ENCODE results near the gene RBM4B.

RBM4B gene

DNA sequence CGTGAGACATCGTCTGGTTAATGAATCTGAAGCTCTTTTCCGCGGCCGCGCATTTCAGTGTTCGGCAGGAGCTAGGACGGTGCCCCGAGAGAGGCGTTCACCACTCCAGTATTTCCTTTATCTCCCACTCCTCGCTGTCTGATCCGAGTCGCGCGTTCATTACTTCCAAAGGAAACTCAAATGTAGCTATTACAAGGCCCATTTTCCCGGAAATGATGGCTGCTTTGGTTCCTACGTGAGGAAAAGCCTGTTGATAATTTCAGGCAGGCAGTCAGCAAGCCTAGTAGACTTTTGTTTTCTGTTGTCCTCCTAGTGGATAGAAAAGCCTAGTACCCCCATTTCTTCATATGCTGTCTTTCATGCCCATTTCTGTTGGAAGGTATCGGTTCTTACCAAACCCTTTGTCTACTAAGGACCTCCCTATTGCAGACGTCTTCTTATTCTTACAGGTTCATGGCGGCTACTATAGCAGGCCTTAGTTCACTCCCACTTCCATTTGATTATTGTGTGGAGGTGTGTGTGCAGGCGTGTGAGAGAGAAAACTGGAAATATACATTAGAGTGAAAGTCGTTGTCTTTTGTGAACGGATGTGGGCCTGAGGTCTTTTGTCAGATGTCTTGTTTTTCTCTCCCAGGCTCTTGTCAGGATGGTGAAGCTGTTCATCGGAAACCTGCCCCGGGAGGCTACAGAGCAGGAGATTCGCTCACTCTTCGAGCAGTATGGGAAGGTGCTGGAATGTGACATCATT is 38.4 kb downstream of the RBM4B start:
- DNase-seq: peak in 1 of 4 experiments; percentile 40

DNA sequence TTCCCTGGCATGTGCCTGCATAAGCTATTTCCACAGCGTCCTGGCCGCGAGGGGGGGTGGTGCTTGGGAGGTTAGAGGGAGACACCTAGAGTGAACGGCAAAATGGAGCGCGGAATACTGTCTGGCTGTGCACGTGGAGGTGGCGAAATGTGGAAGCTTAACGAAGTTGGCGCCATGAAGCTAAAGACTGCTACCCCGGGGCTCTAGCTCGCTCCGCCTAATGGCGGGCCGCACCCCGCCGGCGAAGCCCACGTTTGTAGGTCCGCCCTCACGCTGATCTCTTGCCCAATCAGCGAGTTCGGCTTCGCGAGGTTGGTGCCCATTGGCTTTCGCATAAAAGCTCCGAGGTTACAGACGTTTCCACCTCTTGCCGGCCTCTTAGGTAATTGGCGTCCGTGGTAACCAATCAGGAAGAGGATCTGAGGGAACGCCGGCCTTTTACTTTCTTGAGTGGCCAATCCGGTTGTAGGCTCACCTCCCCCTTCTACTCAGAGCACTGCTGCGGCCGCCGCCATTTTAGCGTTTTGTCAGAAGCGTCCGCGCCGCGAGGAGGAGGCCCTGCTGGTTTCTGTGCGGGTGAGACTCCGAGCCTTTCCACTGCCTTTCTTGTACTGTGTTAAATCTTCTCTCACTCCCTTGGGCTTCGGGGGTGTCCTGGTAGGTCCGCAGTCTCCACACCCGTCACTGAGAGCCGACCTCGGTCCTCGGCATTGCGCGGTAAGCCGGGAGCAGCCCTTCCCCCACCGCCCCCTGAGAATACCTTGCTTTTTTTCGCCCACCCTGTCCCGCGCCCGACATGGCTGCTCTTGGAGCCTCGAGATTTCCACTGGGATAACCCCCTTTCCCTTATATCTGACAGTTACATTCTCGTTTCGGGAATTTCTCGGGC is 39.3 kb downstream of the RBM4B start, which contains the start of gene RBM4:
RBM4 (plus strand) TSS at position 527 of the 889 bp plus-strand sequence. CDS start 1,009 bp downstream, outside the sequence.
- peak; percentile 85 to 90 (median 87) for DNase-seq

DNA sequence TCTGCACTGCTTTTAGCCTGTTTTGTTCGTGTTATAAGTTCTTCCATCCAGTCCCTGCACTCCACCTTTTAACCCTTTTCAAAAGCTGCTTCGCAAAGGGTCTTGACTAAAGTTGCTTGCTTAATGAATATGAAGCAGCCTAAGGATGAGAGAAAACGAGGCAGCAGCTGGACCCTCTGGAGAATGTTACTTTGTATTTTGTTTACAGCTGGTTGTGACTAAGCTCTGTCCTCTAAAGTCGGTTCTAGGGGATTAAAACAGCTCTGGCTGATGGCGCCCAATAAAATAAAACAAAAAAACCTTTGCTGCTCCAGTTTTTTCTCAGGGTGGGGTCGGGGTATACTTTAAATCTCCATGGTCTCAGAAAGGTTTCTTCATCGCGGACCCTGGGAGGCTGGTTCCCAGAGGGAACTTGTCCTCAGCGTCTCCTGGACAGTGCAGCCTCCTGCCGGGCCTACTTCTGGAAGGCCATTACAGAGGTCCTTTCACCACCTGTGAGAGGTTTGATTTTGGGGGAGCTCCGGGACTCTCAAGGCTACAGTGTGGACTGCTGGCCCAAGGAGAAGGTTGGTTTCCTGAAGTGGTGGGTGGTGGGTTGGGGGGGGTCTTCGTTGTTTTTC is 40.0 kb downstream of the RBM4B start:
- DNase-seq: no peak

DNA sequence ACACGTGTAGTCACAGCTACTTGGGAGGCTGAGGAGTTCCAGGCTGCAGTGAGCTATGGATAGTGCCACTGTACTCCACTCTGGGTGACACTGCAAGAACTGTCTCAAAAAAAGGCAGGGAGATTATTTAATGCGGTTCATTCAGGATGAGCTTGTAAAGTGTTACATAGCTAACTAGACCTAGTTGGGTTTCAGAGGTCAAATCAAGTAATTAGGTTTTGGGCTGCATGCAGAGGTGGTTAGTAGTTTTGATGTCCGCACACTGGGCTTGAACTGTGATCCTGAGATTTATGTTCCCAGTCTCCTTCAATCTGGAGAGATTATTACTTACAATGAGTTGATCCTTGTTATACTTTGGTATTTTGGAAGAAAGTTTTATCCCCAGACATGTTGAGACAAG is 41.3 kb downstream of the RBM4B start:
- no peak for DNase-seq

DNA sequence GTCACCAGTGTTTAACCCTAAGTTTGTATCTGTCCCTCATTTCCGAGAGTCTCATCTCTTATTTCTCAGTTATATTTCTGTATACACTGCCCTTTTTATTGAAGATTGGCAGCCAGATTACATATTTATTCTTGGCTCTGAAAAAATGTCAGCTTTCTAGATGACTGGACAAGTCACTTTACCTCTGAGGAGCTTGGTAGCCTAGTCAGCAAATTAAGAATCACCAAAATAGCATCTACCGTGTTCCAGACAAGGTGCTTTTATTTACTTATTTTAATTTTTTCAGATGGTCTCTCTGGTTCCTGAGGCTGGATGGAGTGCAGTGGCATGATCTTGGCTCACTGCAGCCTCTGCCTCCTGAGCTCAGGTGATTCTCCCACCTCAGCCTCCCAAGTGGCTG is 44.7 kb downstream of the RBM4B start:
- DNase-seq: no peak

DNA sequence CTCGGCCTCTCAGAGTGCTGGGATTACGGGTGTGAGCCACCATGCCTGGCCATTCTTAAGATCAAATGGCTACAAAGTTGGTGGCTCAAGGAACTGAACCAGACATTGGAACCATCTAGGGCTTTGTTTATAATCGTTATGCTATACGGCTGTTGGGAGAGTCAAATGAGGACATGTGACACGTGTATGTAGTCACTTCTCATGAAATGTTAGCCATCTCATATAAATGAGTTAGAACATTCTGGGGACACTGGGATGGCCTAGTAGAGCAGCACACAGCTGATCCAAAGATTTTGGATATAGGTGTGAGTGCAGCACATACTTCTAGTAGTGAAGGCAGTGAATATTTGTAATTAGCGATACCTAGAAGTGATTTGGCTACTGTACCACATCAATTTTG is 45.8 kb downstream of the RBM4B start:
- DNase-seq: no peak

DNA sequence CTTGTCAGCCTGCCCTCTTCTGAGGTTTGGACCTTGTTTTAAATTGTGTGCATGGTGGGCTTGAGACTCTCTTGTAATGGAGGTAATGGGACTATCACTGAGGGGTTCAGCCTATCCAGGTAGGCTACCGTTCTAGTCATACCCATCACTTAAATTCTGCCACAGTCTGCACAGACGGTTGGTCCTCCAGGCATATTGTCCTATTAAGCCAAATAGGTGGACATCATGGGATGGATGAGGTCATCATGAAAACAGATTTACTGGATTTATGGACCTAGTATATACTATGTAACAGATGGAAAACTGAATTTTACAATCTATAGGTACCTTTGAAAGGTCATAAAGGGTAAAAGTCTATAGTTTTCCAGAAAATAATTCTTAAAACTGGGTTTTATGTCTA is 48.3 kb downstream of the RBM4B start:
- DNase-seq: no peak

DNA sequence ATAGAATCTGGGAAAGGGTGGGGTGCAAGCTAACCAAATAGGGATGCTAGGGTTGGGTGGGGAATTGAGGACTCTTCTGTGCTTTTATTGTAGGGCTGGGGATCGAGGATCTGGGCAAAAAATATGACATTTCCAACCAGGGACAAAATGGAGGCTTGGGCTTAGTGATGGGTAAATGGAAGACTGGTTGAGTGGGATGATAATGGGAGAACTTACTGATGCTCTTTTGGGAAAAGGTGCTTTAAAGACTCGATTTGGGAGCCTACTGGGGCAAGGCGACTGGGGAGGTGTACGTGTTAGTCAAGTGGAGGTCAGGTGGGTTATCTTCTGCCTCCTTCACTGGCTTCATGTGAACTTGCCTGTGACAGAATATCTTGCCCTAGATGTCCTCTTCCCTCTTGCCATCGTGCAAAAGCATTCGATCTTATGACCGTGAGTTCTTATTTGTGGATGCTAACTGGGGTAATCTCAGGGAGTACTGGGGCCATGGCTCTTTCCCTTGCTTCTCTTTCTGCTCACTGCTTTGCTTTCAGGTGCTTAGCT is 49.6 kb downstream of the RBM4B start:
- no peak for DNase-seq

DNA sequence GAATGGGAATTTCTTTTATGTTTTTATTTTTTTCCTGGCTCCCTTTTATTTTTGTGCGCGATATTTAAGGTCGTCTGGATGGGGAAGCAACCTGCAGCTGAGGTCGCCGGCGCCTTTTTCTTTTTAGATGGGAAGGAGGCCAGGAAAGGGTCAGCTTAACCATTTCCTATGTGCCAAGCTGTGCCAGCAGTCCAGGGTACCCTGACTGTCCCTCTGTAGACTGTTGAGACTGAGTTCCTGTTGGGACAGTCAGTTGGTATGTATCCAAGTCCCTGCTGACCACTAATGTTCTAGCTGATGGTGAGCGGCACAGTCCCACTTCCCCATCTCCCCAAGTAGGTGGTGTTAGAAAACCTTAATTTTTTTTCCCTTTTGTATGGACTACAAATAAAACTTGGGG is 50.8 kb downstream of the RBM4B start:
- DNase-seq: no peak

DNA sequence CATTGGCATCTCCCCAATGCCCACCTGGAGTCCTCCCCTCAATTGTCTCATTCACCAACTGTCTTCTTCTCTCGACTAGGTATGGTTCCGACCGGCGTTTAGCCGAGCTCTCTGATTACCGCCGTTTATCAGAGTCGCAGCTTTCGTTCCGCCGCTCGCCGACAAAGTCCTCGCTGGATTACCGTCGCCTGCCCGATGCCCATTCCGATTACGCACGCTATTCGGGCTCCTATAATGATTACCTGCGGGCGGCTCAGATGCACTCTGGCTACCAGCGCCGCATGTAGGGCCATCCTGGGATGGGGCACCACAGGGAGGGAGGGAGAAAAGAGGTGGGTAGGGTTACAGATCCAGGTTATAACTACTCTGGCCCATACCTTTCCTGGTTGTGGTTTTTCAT is 51.3 kb downstream of the RBM4B start:
- no peak for DNase-seq

DNA sequence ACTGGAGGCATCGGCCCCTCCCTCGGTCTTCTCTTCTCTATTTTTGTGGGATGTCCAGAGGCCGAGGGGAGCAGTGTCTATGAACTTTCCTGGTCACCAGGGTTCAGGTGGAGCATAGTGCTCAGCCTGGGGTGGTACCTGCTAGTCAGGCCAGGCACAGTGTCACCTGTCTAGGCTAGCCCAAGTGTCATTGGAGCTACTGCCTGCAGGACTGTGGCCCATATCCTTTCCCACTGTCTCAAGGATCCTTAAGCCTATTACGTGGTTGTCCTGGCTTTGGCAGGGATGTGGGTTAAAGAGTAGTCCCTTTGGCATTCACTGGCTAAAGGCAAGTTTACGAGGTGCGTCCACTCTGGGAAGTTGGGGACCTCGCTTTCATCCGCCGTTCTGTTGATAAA is 51.9 kb downstream of the RBM4B start:
- no peak for DNase-seq

DNA sequence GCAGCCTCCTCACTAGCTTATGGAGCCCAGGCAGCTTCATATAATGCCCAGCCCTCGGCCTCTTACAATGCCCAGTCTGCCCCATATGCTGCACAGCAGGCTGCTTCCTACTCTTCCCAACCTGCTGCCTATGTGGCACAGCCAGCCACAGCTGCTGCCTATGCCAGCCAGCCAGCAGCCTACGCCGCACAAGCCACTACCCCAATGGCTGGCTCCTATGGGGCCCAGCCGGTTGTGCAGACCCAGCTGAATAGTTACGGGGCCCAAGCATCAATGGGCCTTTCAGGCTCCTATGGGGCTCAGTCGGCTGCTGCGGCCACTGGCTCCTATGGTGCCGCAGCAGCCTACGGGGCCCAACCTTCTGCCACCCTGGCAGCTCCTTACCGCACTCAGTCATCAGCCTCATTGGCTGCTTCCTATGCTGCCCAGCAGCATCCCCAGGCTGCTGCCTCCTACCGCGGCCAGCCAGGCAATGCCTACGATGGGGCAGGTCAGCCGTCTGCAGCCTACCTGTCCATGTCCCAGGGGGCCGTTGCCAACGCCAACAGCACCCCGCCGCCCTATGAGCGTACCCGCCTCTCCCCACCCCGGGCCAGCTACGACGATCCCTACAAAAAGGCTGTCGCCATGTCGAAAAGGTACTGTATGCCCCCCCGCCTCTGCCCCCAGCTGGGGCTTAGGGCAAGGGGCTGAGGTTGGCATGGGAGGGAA is 52.5 kb downstream of the RBM4B start:
- DNase-seq: no peak

DNA sequence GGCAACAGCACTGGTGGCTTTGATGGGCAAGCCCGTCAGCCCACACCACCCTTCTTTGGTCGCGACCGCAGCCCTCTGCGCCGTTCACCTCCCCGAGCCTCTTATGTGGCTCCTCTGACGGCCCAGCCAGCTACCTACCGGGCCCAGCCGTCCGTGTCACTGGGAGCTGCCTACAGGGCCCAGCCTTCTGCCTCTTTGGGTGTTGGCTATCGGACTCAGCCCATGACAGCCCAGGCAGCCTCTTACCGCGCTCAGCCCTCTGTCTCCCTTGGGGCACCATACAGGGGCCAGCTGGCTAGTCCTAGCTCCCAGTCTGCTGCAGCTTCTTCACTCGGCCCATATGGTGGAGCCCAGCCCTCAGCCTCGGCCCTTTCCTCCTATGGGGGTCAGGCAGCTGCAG is 53.2 kb downstream of the RBM4B start:
- DNase-seq: no peak

DNA sequence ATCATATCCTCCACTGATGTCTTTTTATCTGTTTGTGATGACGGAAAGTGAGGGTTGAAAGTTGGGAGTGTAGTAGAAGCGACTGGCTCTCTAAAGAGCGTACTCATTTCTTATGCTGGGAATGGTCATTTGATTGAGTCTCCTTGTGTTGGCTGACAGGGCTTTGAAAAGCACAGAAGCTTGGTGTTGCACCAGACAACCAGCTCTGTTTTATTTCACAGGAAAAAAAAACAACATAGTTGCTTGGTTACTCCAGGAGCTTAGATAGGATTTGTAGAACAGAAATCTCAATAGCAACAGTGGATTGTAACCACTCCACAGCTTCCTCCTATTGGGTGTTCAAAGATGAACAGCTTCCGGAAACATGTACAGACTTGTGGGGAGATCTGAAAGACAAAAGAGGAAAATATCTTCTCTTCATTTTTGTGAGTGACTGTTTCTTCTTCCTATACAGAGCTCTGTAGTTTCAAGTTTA is 58.6 kb downstream of the RBM4B start:
- DNase-seq: no peak

DNA sequence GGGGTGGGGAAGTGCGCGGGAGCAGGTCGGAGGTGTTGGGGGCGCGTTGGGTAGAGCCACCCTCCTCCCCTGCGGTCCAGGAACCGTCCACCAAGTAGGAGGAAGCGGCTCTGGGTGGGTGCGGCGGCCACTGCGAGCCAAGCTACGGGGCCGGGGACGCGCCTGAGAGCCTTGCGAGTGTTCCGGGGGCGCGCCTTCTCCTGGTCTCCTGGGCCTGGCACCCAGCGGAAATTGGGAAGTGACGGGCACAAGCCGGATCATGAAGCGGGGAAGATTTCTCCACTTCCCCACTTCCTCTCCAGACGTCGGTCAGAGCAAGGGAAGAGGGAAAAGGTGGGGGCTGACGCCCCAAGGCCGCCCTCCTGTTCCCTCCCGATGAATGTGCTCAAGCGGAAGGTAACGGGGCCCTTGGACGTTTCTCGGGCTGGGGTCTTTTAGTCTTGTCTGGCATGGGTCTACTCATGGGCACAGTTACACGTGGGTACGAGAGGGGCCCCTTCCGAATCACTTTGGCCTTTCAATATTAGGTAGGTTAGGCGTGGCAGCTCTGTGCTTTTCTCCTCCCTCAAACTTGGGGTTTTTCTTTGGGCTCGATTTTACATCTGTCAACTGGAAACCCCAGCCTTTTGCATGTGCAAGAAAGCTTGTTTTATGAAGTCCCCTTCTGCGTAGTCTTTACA is 60.4 kb downstream of the RBM4B start:
- DNase-seq: no peak

DNA sequence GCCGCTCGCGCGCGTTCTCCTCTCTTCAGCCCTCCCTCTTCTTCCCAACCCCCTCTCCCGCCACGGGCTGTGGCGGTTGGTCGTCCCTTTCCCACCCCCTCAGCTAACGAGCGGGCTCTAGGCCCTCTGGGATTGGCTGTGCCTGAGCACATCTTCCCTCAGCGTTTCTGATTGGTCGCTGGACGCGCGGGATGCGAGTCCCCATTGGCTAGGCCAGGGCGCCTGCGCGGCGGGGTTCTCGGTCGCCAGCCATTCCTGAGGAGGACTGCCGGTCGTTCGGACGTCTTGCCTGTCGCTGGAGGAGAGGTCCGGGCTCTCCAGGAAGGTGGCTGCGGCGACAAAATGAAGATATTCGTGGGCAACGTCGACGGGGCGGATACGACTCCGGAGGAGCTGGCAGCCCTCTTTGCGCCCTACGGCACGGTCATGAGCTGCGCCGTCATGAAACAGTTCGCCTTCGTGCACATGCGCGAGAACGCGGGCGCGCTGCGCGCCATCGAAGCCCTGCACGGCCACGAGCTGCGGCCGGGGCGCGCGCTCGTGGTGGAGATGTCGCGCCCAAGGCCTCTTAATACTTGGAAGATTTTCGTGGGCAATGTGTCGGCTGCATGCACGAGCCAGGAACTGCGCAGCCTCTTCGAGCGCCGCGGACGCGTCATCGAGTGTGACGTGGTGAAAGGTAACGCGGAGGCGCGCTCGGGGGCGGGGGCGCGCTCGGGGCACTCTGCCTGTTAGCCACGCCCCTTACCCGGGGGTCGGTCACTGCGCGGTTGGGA is 61.1 kb downstream of the RBM4B start, which contains the start of gene RBM14:
RBM14 (plus strand) TSS at position 252 of the 776 bp plus-strand sequence; CDS start at position 343, 91 bp downstream.
- peak; percentile 95 to 97 (median 96) for DNase-seq

Measured in activated CD4-positive, CD25-positive, alpha-beta regulatory T cell (primary cell).